Skin of body (tissue), 2 donors: ENCODE data around the gene POLR1A. TPM values are rescaled to one million over a fixed set of nuclear protein-coding genes. Genes with fewer than 3 reads are reported as not detected.

Source experiments
- DNase-seq: peaks from one replicate; lab custom pipeline; 2025; lab: John Stamatoyannopoulos, UW
- total RNA-seq: library from RNA; depleted of rRNA; stranded (reverse); fragments of >200 nt; gene quantifications from one replicate; pipeline ENCODE4 v1.2.3, GENCODE V29; 2014

Gene POLR1A
- total RNA-seq: 11.3 TPM

GRCh38 chr2:86105252-86105968 is at the start of gene POLR1A:
Gene POLR1A, minus strand, starts transcription at chr2:86105886. Its CDS starts 110 bp downstream, at chr2:86105776.
- peak; percentile 94 for DNase-seq

GRCh38 chr2:86150502-86150901 is 44.8 kb upstream of the POLR1A start:
- no peak for DNase-seq

- DNase-seq: no peak
These were observed 42.1 kb upstream of the POLR1A start for GRCh38 chr2:86147793-86148192.

GRCh38 chr2:86143926-86144685 is 38.4 kb upstream of the POLR1A start:
- DNase-seq: no peak

GRCh38 chr2:86143307-86143706 is 37.6 kb upstream of the POLR1A start:
- no peak for DNase-seq

- DNase-seq: no peak
These were observed 37.0 kb upstream of the POLR1A start for GRCh38 chr2:86142436-86143257.

- no peak for DNase-seq
These were observed 35.3 kb upstream of the POLR1A start for GRCh38 chr2:86140969-86141392.

GRCh38 chr2:86139981-86140380 is 34.3 kb upstream of the POLR1A start:
- DNase-seq: no peak

- no peak for DNase-seq
These were observed 33.3 kb upstream of the POLR1A start for GRCh38 chr2:86138736-86139625.

- no peak for DNase-seq
These were observed 30.5 kb upstream of the POLR1A start for GRCh38 chr2:86136141-86136540.

GRCh38 chr2:86135653-86136052 is 30.0 kb upstream of the POLR1A start:
- no peak for DNase-seq

GRCh38 chr2:86134709-86135108 is 29.0 kb upstream of the POLR1A start:
- no peak for DNase-seq

GRCh38 chr2:86124683-86125082 is 19.0 kb upstream of the POLR1A start:
- DNase-seq: no peak

GRCh38 chr2:86123328-86123925 is 17.7 kb upstream of the POLR1A start:
- DNase-seq: no peak

GRCh38 chr2:86118130-86118529 is 12.4 kb upstream of the POLR1A start:
- DNase-seq: no peak

GRCh38 chr2:86107031-86107430 is 1.3 kb upstream of the POLR1A start:
- no peak for DNase-seq

- DNase-seq: peak; percentile 98
These were observed 571 bp upstream of the POLR1A start, which contains the start of gene PTCD3 for GRCh38 chr2:86105969-86106945. Gene PTCD3, plus strand, starts transcription at chr2:86106235. Its CDS starts 13 bp downstream, at chr2:86106248.

GRCh38 chr2:86102157-86102556 is 3.5 kb downstream of the POLR1A start:
- DNase-seq: no peak

GRCh38 chr2:86097913-86098312 is 7.8 kb downstream of the POLR1A start:
- no peak for DNase-seq
